ENCODE measurements around the gene CHFR.
"Not testable (repeated sequence)": the region's sequence is repeated elsewhere in the genome, so short reads cannot be mapped to it uniquely, and the experiment has no call there.

Gene CHFR

GRCh38 chr12:132806857-132807256 is 80.5 kb downstream of the CHFR start:
- no peak for DNase-seq

GRCh38 chr12:132804426-132804861 is 83.0 kb downstream of the CHFR start:
- DNase-seq, result no peak

GRCh38 chr12:132803888-132804287 is 83.5 kb downstream of the CHFR start:
- DNase-seq, result no peak

- DNase-seq, result no peak
These were observed 84.3 kb downstream of the CHFR start for GRCh38 chr12:132803125-132803524.

- DNase-seq, result no peak
These were observed 85.7 kb downstream of the CHFR start for GRCh38 chr12:132801741-132802140.

- DNase-seq, result no peak
These were observed 88.6 kb downstream of the CHFR start for GRCh38 chr12:132798836-132799235.

- no peak for DNase-seq
These were observed 89.4 kb downstream of the CHFR start for GRCh38 chr12:132797820-132798570.

- DNase-seq, result no peak
These were observed 91.6 kb downstream of the CHFR start for GRCh38 chr12:132795847-132796246.

- DNase-seq, result not testable (repeated sequence)
These were observed 95.5 kb downstream of the CHFR start for GRCh38 chr12:132791940-132792339.

GRCh38 chr12:132789099-132789471 is 98.3 kb downstream of the CHFR start:
- no peak for DNase-seq

GRCh38 chr12:132788375-132789098 is 98.9 kb downstream of the CHFR start:
- no peak for DNase-seq

- DNase-seq, result no peak
These were observed 99.5 kb downstream of the CHFR start for GRCh38 chr12:132787877-132788276.

GRCh38 chr12:132786192-132786591 is 101.2 kb downstream of the CHFR start:
- DNase-seq, result no peak

GRCh38 chr12:132784580-132784979 is 102.8 kb downstream of the CHFR start:
- DNase-seq, result no peak

GRCh38 chr12:132783917-132784531 is 103.4 kb downstream of the CHFR start:
- no peak for DNase-seq
